GM12891 (cell line): ENCODE results near the gene TMEM179.

Source experiments
- POLR2A ChIP-seq: IDR thresholded peaks from 2 replicates; pipeline ENCODE4 v1.6.1; 2011; ENCODE audit warnings: low read depth, low read length, control low read depth
- POLR2AphosphoS5 ChIP-seq: IDR thresholded peaks from 2 replicates; pipeline ENCODE4 v1.6.1; 2011; ENCODE audit warnings: low read depth, low read length, control low read depth
- SPI1 ChIP-seq: IDR thresholded peaks from 2 replicates; pipeline ENCODE4 v1.6.1; 2011; ENCODE audit warnings: low read depth, low read length, control low read depth
- TAF1 ChIP-seq: IDR thresholded peaks from 2 replicates; pipeline ENCODE4 v1.6.1; 2011; ENCODE audit warnings: low read depth, low read length, control low read depth

- no peak for TF ChIP-seq POLR2AphosphoS5
- no peak for TF ChIP-seq POLR2A
- TF ChIP-seq SPI1: no peak
- TF ChIP-seq TAF1: no peak
Measured at GRCh38 chr14:104609666-104610065, 5.1 kb upstream of the TMEM179 start.
